Right ventricle myocardium superior (tissue), 1 donor: ENCODE results near the gene SMCR8. TPM values are rescaled to one million over a fixed set of nuclear protein-coding genes. Genes with fewer than 3 reads are reported as not detected.

ENCODE experiments used
- microRNA-seq: library from miRNA; unstranded; fragments of <30 nt; microRNA quantifications from one replicate; pipeline ENCODE4 v1.2.0, GENCODE V29; 2020
- total RNA-seq: library from RNA; stranded (reverse); fragmentation: NEBNext Ultra II Directional; extraction: Animal tissue kit (Norgen Biotek cat#: 25700); gene quantifications from one replicate; pipeline ENCODE4 v1.2.1, GENCODE V29; 2021
- donor health status: DM: no; HTN: yes; CAD: no; lungs with severe emphysema.

SMCR8 gene
- total RNA-seq, 1 donor from 2014 or later = 11.5 TPM

Small RNAs within 50 kb of the gene (microRNA-seq; reads per million reads assigned to microRNA genes)
- gene MIR6778 = not detected

Other genes starting within 250 kb of the SMCR8 start
- gene DRG2, start 227.3 kb upstream of the SMCR8 start, total RNA-seq = 20.2 TPM
- gene MYO15A, start 206.5 kb upstream of the SMCR8 start, total RNA-seq = 0.11 TPM
- 179 TPM for gene ALKBH5, start 131.5 kb upstream of the SMCR8 start, total RNA-seq
- gene LLGL1, start 89.7 kb upstream of the SMCR8 start, total RNA-seq = 7.9 TPM
- gene FLII, start 56.6 kb upstream of the SMCR8 start, total RNA-seq = 269 TPM
- gene MIEF2, start 54.6 kb upstream of the SMCR8 start, total RNA-seq = 32.7 TPM
- gene TOP3A, start 299 bp upstream of the SMCR8 start, total RNA-seq = 8.1 TPM
- gene SHMT1, start 48.3 kb downstream of the SMCR8 start, total RNA-seq = 10.0 TPM
- gene EVPLL, start 62.5 kb downstream of the SMCR8 start, total RNA-seq = not detected
- not detected for gene LGALS9C, start 161.5 kb downstream of the SMCR8 start, total RNA-seq